H9 (cell line): ENCODE data around the gene PARP16. TPM values are rescaled to one million over a fixed set of nuclear protein-coding genes. Genes with fewer than 3 reads are reported as not detected.

ENCODE experiments used
- DNase-seq: peaks from one replicate; pipeline ENCODE4 v3.0.0-alpha.2; 2017
- H2AFZ ChIP-seq: one replicate; pipeline ENCODE4 v1.6.1; 2013; ENCODE audit warnings: mild to moderate bottlenecking, low read length, control low read depth, moderate library complexity
- H2AK5ac ChIP-seq: 2 replicates; pipeline ENCODE4 v1.6.1; 2013; ENCODE audit warnings: low read length, control low read depth, mixed read lengths; ENCODE audit not compliant: insufficient read length
- H2BK120ac ChIP-seq: one replicate; pipeline ENCODE4 v1.6.1; 2013; ENCODE audit warnings: low read depth, mild to moderate bottlenecking, low read length, control low read depth, inconsistent platforms; ENCODE audit not compliant: poor library complexity, severe bottlenecking
- H2BK12ac ChIP-seq: 2 replicates; pipeline ENCODE4 v1.6.1; 2013; ENCODE audit warnings: low read length, control low read depth, mixed read lengths, low read depth; ENCODE audit not compliant: insufficient read length
- H2BK15ac ChIP-seq: 2 replicates; pipeline ENCODE4 v1.6.1; 2013; ENCODE audit warnings: low read depth, low read length, control low read depth
- H2BK20ac ChIP-seq: one replicate; pipeline ENCODE4 v1.6.1; 2013; ENCODE audit warnings: low read depth, mild to moderate bottlenecking, low read length, control low read depth, inconsistent platforms; ENCODE audit not compliant: poor library complexity, severe bottlenecking
- H2BK5ac ChIP-seq: 2 replicates; pipeline ENCODE4 v1.6.1; 2013; ENCODE audit warnings: low read length, control low read depth, mixed read lengths; ENCODE audit not compliant: insufficient read length
- H3K14ac ChIP-seq: 2 replicates; pipeline ENCODE4 v1.6.1; 2013; ENCODE audit warnings: low read length, control low read depth; ENCODE audit not compliant: insufficient read depth
- H3K18ac ChIP-seq: 2 replicates; pipeline ENCODE4 v1.6.1; 2013; ENCODE audit warnings: low read depth, mild to moderate bottlenecking, mixed read lengths, low read length, control low read depth; ENCODE audit not compliant: insufficient read length
- H3K23ac ChIP-seq: 2 replicates; pipeline ENCODE4 v1.6.1; 2013; ENCODE audit warnings: low read length, control low read depth, mixed read lengths, low read depth; ENCODE audit not compliant: insufficient read length
- H3K23me2 ChIP-seq: 2 replicates; pipeline ENCODE4 v1.6.1; 2013; ENCODE audit warnings: low read depth, mild to moderate bottlenecking, mixed read lengths, low read length, control low read depth; ENCODE audit not compliant: insufficient read length, poor library complexity, severe bottlenecking
- H3K27ac ChIP-seq: 2 replicates; pipeline ENCODE4 v1.5.1; 2013; ENCODE audit warnings: low read length, control low read depth, mixed read lengths, low read depth; ENCODE audit not compliant: insufficient read length
- H3K27me3 ChIP-seq: 2 replicates; pipeline ENCODE4 v1.6.1; 2013; ENCODE audit warnings: low read length, control low read depth, inconsistent platforms; ENCODE audit not compliant: insufficient read depth
- H3K4ac ChIP-seq: 2 replicates; pipeline ENCODE4 v1.6.1; 2013; ENCODE audit warnings: low read depth, mild to moderate bottlenecking, control low read depth, inconsistent platforms, low read length, moderate library complexity
- H3K4me1 ChIP-seq: 2 replicates; pipeline ENCODE4 v1.6.1; 2013; ENCODE audit warnings: low read length, control low read depth, inconsistent platforms; ENCODE audit not compliant: insufficient read depth
- H3K4me2 ChIP-seq: 2 replicates; pipeline ENCODE4 v1.6.1; 2013; ENCODE audit warnings: low read length, control low read depth, mixed read lengths; ENCODE audit not compliant: insufficient read length, insufficient read depth
- H3K56ac ChIP-seq: 2 replicates; pipeline ENCODE4 v1.6.1; 2013; ENCODE audit warnings: low read depth, mild to moderate bottlenecking, mixed read lengths, low read length, control low read depth; ENCODE audit not compliant: insufficient read length
- H3K79me1 ChIP-seq: 2 replicates; pipeline ENCODE4 v1.6.1; 2013; ENCODE audit warnings: low read depth, mild to moderate bottlenecking, moderate library complexity, low read length, control low read depth, inconsistent platforms; ENCODE audit not compliant: insufficient read depth, poor library complexity, severe bottlenecking
- H3K79me2 ChIP-seq: 2 replicates; pipeline ENCODE4 v1.6.1; 2013; ENCODE audit warnings: low read length, control low read depth, inconsistent platforms; ENCODE audit not compliant: insufficient read depth
- H3K9ac ChIP-seq: 2 replicates; pipeline ENCODE4 v1.6.1; 2013; ENCODE audit warnings: low read length, control low read depth, mixed read lengths; ENCODE audit not compliant: insufficient read length; ENCODE audit errors: extremely low read depth
- H3K9me3 ChIP-seq: one replicate; pipeline ENCODE4 v1.6.1; 2013; ENCODE audit warnings: low read depth, low read length, inconsistent platforms; ENCODE audit not compliant: control insufficient read depth
- H3T11ph ChIP-seq: one replicate; pipeline ENCODE4 v1.6.1; 2013; ENCODE audit warnings: mild to moderate bottlenecking, low read length, control low read depth, inconsistent platforms
- H4K20me1 ChIP-seq: one replicate; pipeline ENCODE4 v1.6.1; 2013; ENCODE audit not compliant: control insufficient read depth, insufficient read length, insufficient read depth
- H4K5ac ChIP-seq: 2 replicates; pipeline ENCODE4 v1.6.1; 2013; ENCODE audit warnings: low read depth, mild to moderate bottlenecking, mixed read lengths, low read length, control low read depth; ENCODE audit not compliant: insufficient read length
- H4K8ac ChIP-seq: replicated peaks from 2 replicates; pipeline ENCODE4 v1.6.1; 2013; ENCODE audit warnings: low read length, control low read depth, mixed read lengths, low read depth; ENCODE audit not compliant: insufficient read length
- H4K91ac ChIP-seq: 2 replicates; pipeline ENCODE4 v1.6.1; 2013; ENCODE audit warnings: low read depth, mild to moderate bottlenecking, moderate library complexity, mixed read lengths, low read length, control low read depth; ENCODE audit not compliant: insufficient read length
- H3K27ac Mint-ChIP-seq, 3 experiments: 2 replicates in 2 of 3; 3 replicates in 1 of 3; pipeline ENCODE4 v1.8.0; 2020 to 2021; ENCODE audit warnings: mixed read lengths in 3 of 3, mild to moderate bottlenecking in 1 of 3, moderate library complexity in 1 of 3
- H3K27me3 Mint-ChIP-seq: 2 replicates; pipeline ENCODE4 v1.8.0; 2021; ENCODE audit warnings: low read depth, mild to moderate bottlenecking, moderate library complexity, mixed read lengths
- H3K36me3 Mint-ChIP-seq, 3 experiments: 2 replicates in 2 of 3; 3 replicates in 1 of 3; pipeline ENCODE4 v1.8.0; 2020 to 2021; ENCODE audit warnings: low read depth in 3 of 3, mixed read lengths in 3 of 3; ENCODE audit not compliant: insufficient read depth in 1 of 3
- H3K4me1 Mint-ChIP-seq, 2 experiments: 2 replicates each; pipeline ENCODE4 v1.8.0; 2020; ENCODE audit warnings: mixed read lengths in 2 of 2
- H3K4me3 Mint-ChIP-seq, 2 experiments: 2 replicates in 1 of 2; 3 replicates in 1 of 2; pipeline ENCODE4 v1.8.0; 2020 to 2021; ENCODE audit warnings: mild to moderate bottlenecking in 2 of 2, mixed read lengths in 2 of 2, moderate library complexity in 1 of 2
- H3K9me3 Mint-ChIP-seq, 2 experiments: 2 replicates in 1 of 2; 3 replicates in 1 of 2; pipeline ENCODE4 v1.8.0; 2020; ENCODE audit warnings: mild to moderate bottlenecking in 2 of 2, mixed read lengths in 2 of 2, moderate library complexity in 1 of 2
- WGBS: extraction: QIAGEN DNeasy Blood & Tissue Kit; methylation state at CpG from one replicate; pipeline ENCODE4 v1.1.7; 2013; ENCODE audit warnings: missing lambda C conversion rate, low lambda C conversion rate, mixed read lengths; ENCODE audit not compliant: insufficient read length; ENCODE audit errors: extremely low coverage; 5-methylcytosine and 5-hydroxymethylcytosine counted together
- total RNA-seq: library from RNA; stranded (reverse); gene quantifications from 2 replicates; pipeline ENCODE4 v1.2.1, GENCODE V29; 2021
- TF ChIP-seq, protein P1 (sequence below): fragments of 200-600 bp; sonication (generic); conservative IDR thresholded peaks from 3 replicates; pipeline ENCODE4 v1.8.0; 2021; ENCODE audit warnings: antibody characterized with exemption, mild to moderate bottlenecking

Gene PARP16
- total RNA-seq, 1 experiment from 2014 or later: 3.9 TPM

DNA sequence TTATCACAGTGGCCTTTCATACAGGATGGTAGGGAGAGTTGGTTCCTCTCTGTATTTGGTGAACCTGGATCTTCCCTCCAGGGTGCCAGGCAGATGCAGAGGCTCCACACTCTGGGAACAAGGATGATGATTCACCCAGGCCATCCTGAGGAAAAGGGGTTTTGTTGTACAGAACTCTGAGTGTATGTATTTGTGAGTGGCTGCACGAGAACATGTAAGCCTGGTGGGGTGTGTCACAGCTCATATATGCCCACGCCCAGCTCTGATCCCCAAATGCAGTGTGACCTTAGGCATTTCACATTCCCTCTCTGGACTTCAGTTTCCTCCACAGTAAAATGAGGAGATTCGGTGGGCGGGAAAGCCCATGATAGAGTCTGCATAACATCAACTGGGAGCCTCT is 63.8 kb downstream of the PARP16 start:
- Histone ChIP-seq H3K4me2 (no peak overlapping the region), H3K79me2 (no peaks in the 10 kb centered on the region), H2BK12ac (no peak overlapping the region), H3K4ac (no peak overlapping the region), H3K23me2 (no peaks in the 10 kb centered on the region), H3K9ac (no peak overlapping the region), H4K5ac (no peak overlapping the region), H4K91ac (no peak overlapping the region), H2BK20ac (no peak overlapping the region), H3K9me3 (no peaks in the 10 kb centered on the region), H2BK120ac (no peak overlapping the region), H3K14ac (no peak overlapping the region), H3K27me3 (no peaks in the 10 kb centered on the region), H3K27ac (no peak overlapping the region), H2AK5ac (no peak overlapping the region), H3K56ac (no peak overlapping the region), H3K79me1 (no peaks in the 10 kb centered on the region), H3T11ph (no peak overlapping the region), H3K4me1 (0 out of 2 replicates have a peak, but pooled peaks cover 2% of the 10 kb centered on the region), H2AFZ (no peak overlapping the region), H4K8ac (no peak overlapping the region), H2BK15ac (no peak overlapping the region), H4K20me1 (no peaks in the 10 kb centered on the region), H3K23ac (no peak overlapping the region), H2BK5ac (no peak overlapping the region), H3K18ac (peak overlapping the region; percentile 29)
- Mint-ChIP-seq H3K9me3 (no peaks in the 10 kb centered on the region), H3K4me3 (no peak overlapping the region), H3K36me3 (no peaks in the 10 kb centered on the region), H3K27ac (no peak overlapping the region), H3K27me3 (peaks cover 3% of the 10 kb centered on the region), H3K4me1 (peaks cover 20 to 27% of the 10 kb centered on the region in 2 experiments)
- no CpG with 5 or more reads among the region's 4 CpGs for WGBS
- TF ChIP-seq, protein P1, sequence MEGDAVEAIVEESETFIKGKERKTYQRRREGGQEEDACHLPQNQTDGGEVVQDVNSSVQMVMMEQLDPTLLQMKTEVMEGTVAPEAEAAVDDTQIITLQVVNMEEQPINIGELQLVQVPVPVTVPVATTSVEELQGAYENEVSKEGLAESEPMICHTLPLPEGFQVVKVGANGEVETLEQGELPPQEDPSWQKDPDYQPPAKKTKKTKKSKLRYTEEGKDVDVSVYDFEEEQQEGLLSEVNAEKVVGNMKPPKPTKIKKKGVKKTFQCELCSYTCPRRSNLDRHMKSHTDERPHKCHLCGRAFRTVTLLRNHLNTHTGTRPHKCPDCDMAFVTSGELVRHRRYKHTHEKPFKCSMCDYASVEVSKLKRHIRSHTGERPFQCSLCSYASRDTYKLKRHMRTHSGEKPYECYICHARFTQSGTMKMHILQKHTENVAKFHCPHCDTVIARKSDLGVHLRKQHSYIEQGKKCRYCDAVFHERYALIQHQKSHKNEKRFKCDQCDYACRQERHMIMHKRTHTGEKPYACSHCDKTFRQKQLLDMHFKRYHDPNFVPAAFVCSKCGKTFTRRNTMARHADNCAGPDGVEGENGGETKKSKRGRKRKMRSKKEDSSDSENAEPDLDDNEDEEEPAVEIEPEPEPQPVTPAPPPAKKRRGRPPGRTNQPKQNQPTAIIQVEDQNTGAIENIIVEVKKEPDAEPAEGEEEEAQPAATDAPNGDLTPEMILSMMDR: no peak
- no peak for DNase-seq
